Measurements from ENCODE around the gene C11orf86.

The C11orf86 gene

GRCh38 chr11:67010296-67010905, 35.3 kb downstream of the C11orf86 start:
- Mint-ChIP-seq H3K4me1 (peaks cover 7% of the 10 kb centered on the region), H3K27ac (no peak overlapping the region), H3K36me3 (ENCODE audit: low read depth) (no peaks in the 10 kb centered on the region), H3K27me3 (ENCODE audit: low read depth) (peaks cover 19% of the 10 kb centered on the region), H3K9me3 (no peaks in the 10 kb centered on the region), H3K4me3 (no peak overlapping the region)
- TF ChIP-seq CTCF (IDR thresholded peaks at IDR 0.05; ENCODE audit: unreplicated experiment in 3 of 3), result no peak

GRCh38 chr11:67013511-67014045, 38.5 kb downstream of the C11orf86 start:
- TF ChIP-seq CTCF (IDR thresholded peaks at IDR 0.05; ENCODE audit: unreplicated experiment in 3 of 3), result no peak
- no peak overlapping the region for H3K4me3 Mint-ChIP-seq
- H3K27ac Mint-ChIP-seq, result no peak overlapping the region
- H3K4me1 Mint-ChIP-seq, result peaks cover 11% of the 10 kb centered on the region
- peaks cover 26% of the 10 kb centered on the region for H3K27me3 Mint-ChIP-seq (ENCODE audit: low read depth)
- no peaks in the 10 kb centered on the region for H3K36me3 Mint-ChIP-seq (ENCODE audit: low read depth)
- no peaks in the 10 kb centered on the region for H3K9me3 Mint-ChIP-seq

GRCh38 chr11:67014343-67014742, 39.2 kb downstream of the C11orf86 start:
- Mint-ChIP-seq H3K4me1 (peaks cover 11% of the 10 kb centered on the region), H3K9me3 (no peaks in the 10 kb centered on the region), H3K27me3 (ENCODE audit: low read depth) (peaks cover 31% of the 10 kb centered on the region), H3K36me3 (ENCODE audit: low read depth) (no peaks in the 10 kb centered on the region), H3K27ac (no peak overlapping the region), H3K4me3 (no peak overlapping the region)
- no peak for TF ChIP-seq CTCF (IDR thresholded peaks at IDR 0.05; ENCODE audit: unreplicated experiment in 3 of 3)

GRCh38 chr11:67015048-67015447, 39.9 kb downstream of the C11orf86 start:
- Mint-ChIP-seq H3K27me3 (ENCODE audit: low read depth) (peaks cover 35% of the 10 kb centered on the region), H3K4me1 (peaks cover 11% of the 10 kb centered on the region), H3K27ac (no peak overlapping the region), H3K36me3 (ENCODE audit: low read depth) (no peaks in the 10 kb centered on the region), H3K9me3 (no peaks in the 10 kb centered on the region), H3K4me3 (no peak overlapping the region)
- no peak for TF ChIP-seq CTCF (IDR thresholded peaks at IDR 0.05; ENCODE audit: unreplicated experiment in 3 of 3)

GRCh38 chr11:67016550-67016949, 41.4 kb downstream of the C11orf86 start:
- H3K27me3 Mint-ChIP-seq (ENCODE audit: low read depth), result peaks cover 46% of the 10 kb centered on the region
- no peak for TF ChIP-seq CTCF (IDR thresholded peaks at IDR 0.05; ENCODE audit: unreplicated experiment in 3 of 3)
- H3K9me3 Mint-ChIP-seq, result no peaks in the 10 kb centered on the region
- peaks cover 11% of the 10 kb centered on the region for H3K4me1 Mint-ChIP-seq
- H3K27ac Mint-ChIP-seq, result no peak overlapping the region
- H3K36me3 Mint-ChIP-seq (ENCODE audit: low read depth), result no peaks in the 10 kb centered on the region
- H3K4me3 Mint-ChIP-seq, result no peak overlapping the region

GRCh38 chr11:67020949-67021348, 45.8 kb downstream of the C11orf86 start:
- Mint-ChIP-seq H3K36me3 (ENCODE audit: low read depth) (no peaks in the 10 kb centered on the region), H3K4me1 (peaks cover 7% of the 10 kb centered on the region), H3K27me3 (ENCODE audit: low read depth) (peaks cover 70% of the 10 kb centered on the region), H3K27ac (no peak overlapping the region), H3K9me3 (no peaks in the 10 kb centered on the region), H3K4me3 (peak overlapping the region; percentile 17 to 48 (median 27))
- no peak for TF ChIP-seq CTCF (IDR thresholded peaks at IDR 0.05; ENCODE audit: unreplicated experiment in 3 of 3)

Measured in nephron (organoid).